ENCODE results near the gene SCYGR2. TPM values are rescaled to one million over a fixed set of nuclear protein-coding genes. Genes with fewer than 3 reads are reported as not detected.

Gene SCYGR2
- total RNA-seq, 4 donors from 2014 or later = not detected

- Histone ChIP-seq H3K27me3 (no peaks in the 10 kb centered on the region), H3K9me3 (no peaks in the 10 kb centered on the region), H3K27ac (no peak overlapping the region), H3K4me1 (no peaks in the 10 kb centered on the region), H3K36me3 (no peaks in the 10 kb centered on the region), H3K4me3 (no peak overlapping the region)
- no peak for DNase-seq
- no peak for TF ChIP-seq CTCF (IDR thresholded peaks at IDR 0.05)
- TF ChIP-seq POLR2A (IDR thresholded peaks at IDR 0.05) = no peak
- intact Hi-C loops (cut with DNase I; ENCODE audit: low total_unique reads) = no loop called here
Observed at GRCh38 chr2:227625420-227625819, 26.7 kb downstream of the SCYGR2 start.

- Histone ChIP-seq H3K4me1 (no peaks in the 10 kb centered on the region), H3K36me3 (no peaks in the 10 kb centered on the region), H3K9me3 (no peaks in the 10 kb centered on the region), H3K27me3 (no peaks in the 10 kb centered on the region), H3K4me3 (no peak overlapping the region), H3K27ac (no peak overlapping the region)
- no peak for TF ChIP-seq CTCF (IDR thresholded peaks at IDR 0.05)
- no peak for TF ChIP-seq POLR2A (IDR thresholded peaks at IDR 0.05)
- intact Hi-C loops (cut with DNase I; ENCODE audit: low total_unique reads) = no loop called here
- no peak for DNase-seq
Observed at GRCh38 chr2:227626580-227627151, 28.0 kb downstream of the SCYGR2 start.

- intact Hi-C loops (cut with DNase I; ENCODE audit: low total_unique reads) = no loop called here
- no peak overlapping the region for H3K4me3 ChIP-seq
- TF ChIP-seq POLR2A (IDR thresholded peaks at IDR 0.05) (no peak), CTCF (IDR thresholded peaks at IDR 0.05) (no peak)
- H3K27me3 ChIP-seq = no peaks in the 10 kb centered on the region
- H3K9me3 ChIP-seq = no peaks in the 10 kb centered on the region
- no peak overlapping the region for H3K27ac ChIP-seq
- no peaks in the 10 kb centered on the region for H3K36me3 ChIP-seq
- DNase-seq = no peak
- no peaks in the 10 kb centered on the region for H3K4me1 ChIP-seq
Observed at GRCh38 chr2:227627769-227628168, 29.1 kb downstream of the SCYGR2 start.

GRCh38 chr2:227629435-227629834 is 30.7 kb downstream of the SCYGR2 start:
- H3K9me3 ChIP-seq = no peaks in the 10 kb centered on the region
- no peaks in the 10 kb centered on the region for H3K36me3 ChIP-seq
- no peak overlapping the region for H3K4me3 ChIP-seq
- no peaks in the 10 kb centered on the region for H3K27me3 ChIP-seq
- intact Hi-C loops (cut with DNase I; ENCODE audit: low total_unique reads) = no loop called here
- no peaks in the 10 kb centered on the region for H3K4me1 ChIP-seq
- H3K27ac ChIP-seq = no peak overlapping the region
- no peak for DNase-seq
- TF ChIP-seq CTCF (IDR thresholded peaks at IDR 0.05) = no peak

GRCh38 chr2:227630322-227630721 is 31.6 kb downstream of the SCYGR2 start:
- no peaks in the 10 kb centered on the region for H3K27me3 ChIP-seq
- no peak for TF ChIP-seq CTCF (IDR thresholded peaks at IDR 0.05)
- no peak for TF ChIP-seq POLR2A (IDR thresholded peaks at IDR 0.05)
- DNase-seq = no peak

More at GRCh38 chr2:227630322-227630721, 31.6 kb downstream of the SCYGR2 start:
- no peaks in the 10 kb centered on the region for H3K36me3 ChIP-seq
- H3K4me3 ChIP-seq = no peak overlapping the region
- no peaks in the 10 kb centered on the region for H3K4me1 ChIP-seq
- H3K27ac ChIP-seq = no peak overlapping the region
- H3K9me3 ChIP-seq = no peaks in the 10 kb centered on the region
- intact Hi-C loops (cut with DNase I; ENCODE audit: low total_unique reads) = no loop called here

All from uterus (tissue), 4 donors.